ENCODE data around the gene ITCH.

Gene ITCH

DNA sequence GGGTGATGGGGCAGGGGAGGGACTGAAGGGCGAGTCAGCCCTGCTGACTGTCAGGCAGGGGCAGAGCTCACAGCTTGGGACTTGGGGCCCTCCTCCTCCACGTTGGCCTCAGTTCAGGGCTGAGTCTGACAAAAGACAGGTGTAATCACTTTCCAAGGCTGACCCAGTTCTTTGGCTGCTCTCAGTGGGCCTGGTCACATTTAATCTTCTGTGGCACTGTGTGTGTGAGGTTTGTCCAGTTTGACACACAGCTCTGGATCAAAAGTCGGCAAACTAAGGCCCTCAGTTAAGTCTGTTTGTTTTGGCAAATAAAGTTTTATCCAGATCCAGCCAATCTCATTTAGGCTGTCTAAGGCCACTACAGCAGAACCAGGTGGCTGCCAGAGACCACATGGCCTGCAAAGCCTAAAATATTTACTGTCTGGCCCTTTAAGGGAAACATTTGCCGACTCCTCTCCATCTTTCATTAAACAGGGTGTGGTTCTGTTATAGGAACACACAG, 190.3 kb downstream of the ITCH start:
- H2AFZ ChIP-seq (ENCODE audit: low read length, unreplicated experiment), result no peak overlapping the region
- H3K27ac ChIP-seq (ENCODE audit: low read depth, low read length), result no peak overlapping the region
- H3K36me3 ChIP-seq (ENCODE audit: insufficient read depth, low read length), result no peaks in the 10 kb centered on the region

DNA sequence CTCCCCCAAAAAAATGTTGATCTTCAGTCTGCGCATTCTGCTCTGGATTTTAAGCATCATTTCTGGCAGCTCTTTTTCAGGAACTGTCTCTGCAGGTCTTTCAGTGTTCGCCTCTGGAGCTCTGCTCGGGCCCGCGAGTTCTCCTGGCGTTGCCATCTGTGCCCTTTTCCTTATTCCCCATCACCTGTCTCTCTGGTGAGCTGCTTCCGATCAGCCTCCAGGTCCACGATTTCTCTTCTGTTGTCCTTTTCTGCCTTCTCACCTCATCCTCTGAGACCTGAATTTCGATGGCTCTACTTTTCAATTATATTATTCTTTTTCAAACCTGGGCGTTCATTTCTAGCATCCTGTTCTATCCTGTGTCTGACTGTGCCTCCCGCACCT, 194.9 kb downstream of the ITCH start:
- peak overlapping the region; percentile 66 for H2AFZ ChIP-seq (ENCODE audit: low read length, unreplicated experiment)
- H3K79me2 ChIP-seq (ENCODE audit: control insufficient read depth, insufficient read depth, low read length, unreplicated experiment), result no peaks in the 10 kb centered on the region
- H3K4me3 ChIP-seq (ENCODE audit: low read depth, low read length), result peak overlapping the region; percentile 77
- H3K4me1 ChIP-seq (ENCODE audit: control insufficient read depth, insufficient read depth, low read length, unreplicated experiment), result peaks cover 9% of the 10 kb centered on the region
- H3K36me3 ChIP-seq (ENCODE audit: insufficient read depth, low read length), result no peaks in the 10 kb centered on the region
- peak overlapping the region; percentile 18; the same call in 1 of the 2 replicates for H3K27ac ChIP-seq (ENCODE audit: low read depth, low read length)
- H3K27me3 ChIP-seq (ENCODE audit: insufficient read depth, low read length), result no peaks in the 10 kb centered on the region

More for the DNA sequence above, 190.3 kb downstream of the ITCH start:
- H3K79me2 ChIP-seq (ENCODE audit: control insufficient read depth, insufficient read depth, low read length, unreplicated experiment), result no peaks in the 10 kb centered on the region
- peaks cover 9% of the 10 kb centered on the region for H3K4me1 ChIP-seq (ENCODE audit: control insufficient read depth, insufficient read depth, low read length, unreplicated experiment)
- no peaks in the 10 kb centered on the region for H3K27me3 ChIP-seq (ENCODE audit: insufficient read depth, low read length)
- H3K4me3 ChIP-seq (ENCODE audit: low read depth, low read length), result no peak overlapping the region

DNA sequence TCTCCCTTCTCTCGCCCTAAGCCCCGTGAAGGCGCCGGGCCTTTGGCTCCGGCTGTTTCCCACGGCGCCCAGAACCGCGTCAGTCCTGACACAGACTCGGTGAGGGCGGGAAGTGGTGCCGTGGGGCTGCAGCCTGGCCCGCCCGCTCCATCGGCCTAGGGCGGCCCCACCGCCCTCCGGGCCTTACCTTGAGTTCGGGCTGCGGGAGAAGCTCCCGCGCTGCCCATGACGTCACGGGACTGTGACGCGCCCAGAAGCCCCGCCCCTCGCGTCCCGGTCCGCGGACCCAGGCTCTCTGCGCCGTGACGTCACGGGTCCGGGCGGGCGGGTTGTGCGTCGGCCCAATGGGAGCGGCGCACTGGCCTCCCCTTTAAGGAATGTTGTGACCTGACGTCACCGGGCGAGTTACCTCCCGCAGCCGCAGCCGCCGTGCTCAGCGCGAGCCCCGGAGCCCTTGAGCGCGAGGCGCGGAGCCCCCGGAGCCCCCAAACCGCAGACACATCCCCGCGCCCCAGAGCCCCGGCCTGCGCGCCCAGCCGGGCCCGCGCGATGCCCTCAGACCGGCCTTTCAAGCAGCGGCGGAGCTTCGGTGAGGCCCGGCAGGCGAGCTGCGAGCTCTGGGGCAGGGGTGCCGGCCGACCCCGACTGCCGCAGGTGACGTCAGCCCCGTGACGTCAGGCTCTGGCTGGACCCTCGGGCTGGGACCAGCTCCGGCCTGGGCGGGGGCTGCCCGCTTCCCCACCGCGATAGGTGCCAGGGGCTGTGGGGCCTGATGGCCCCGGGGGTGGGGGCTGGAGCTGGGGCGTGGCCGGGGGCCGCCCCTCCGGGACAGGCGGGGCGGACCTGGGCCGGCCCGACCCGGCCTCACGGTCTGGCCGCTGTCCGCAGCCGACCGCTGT, 195.5 kb downstream of the ITCH start, which contains the start of gene MAP1LC3A:
Gene MAP1LC3A (plus strand): TSS at position 399 of the 899 bp plus-strand sequence. CDS start 151 bp downstream, at position 550.
- Histone ChIP-seq H3K4me3 (ENCODE audit: low read depth, low read length) (peak within 1 kb of the TSS; percentile 77), H3K36me3 (ENCODE audit: insufficient read depth, low read length) (no peaks in the 10 kb centered on the region), H3K79me2 (ENCODE audit: control insufficient read depth, insufficient read depth, low read length, unreplicated experiment) (no peaks in the 10 kb centered on the region), H2AFZ (ENCODE audit: low read length, unreplicated experiment) (peak within 1 kb of the TSS; percentile 66), H3K27me3 (ENCODE audit: insufficient read depth, low read length) (no peaks in the 10 kb centered on the region), H3K27ac (ENCODE audit: low read depth, low read length) (peak within 1 kb of the TSS; percentile 33; the same call in 1 of the 2 replicates), H3K4me1 (ENCODE audit: control insufficient read depth, insufficient read depth, low read length, unreplicated experiment) (peaks cover 5% of the 10 kb centered on the region)

DNA sequence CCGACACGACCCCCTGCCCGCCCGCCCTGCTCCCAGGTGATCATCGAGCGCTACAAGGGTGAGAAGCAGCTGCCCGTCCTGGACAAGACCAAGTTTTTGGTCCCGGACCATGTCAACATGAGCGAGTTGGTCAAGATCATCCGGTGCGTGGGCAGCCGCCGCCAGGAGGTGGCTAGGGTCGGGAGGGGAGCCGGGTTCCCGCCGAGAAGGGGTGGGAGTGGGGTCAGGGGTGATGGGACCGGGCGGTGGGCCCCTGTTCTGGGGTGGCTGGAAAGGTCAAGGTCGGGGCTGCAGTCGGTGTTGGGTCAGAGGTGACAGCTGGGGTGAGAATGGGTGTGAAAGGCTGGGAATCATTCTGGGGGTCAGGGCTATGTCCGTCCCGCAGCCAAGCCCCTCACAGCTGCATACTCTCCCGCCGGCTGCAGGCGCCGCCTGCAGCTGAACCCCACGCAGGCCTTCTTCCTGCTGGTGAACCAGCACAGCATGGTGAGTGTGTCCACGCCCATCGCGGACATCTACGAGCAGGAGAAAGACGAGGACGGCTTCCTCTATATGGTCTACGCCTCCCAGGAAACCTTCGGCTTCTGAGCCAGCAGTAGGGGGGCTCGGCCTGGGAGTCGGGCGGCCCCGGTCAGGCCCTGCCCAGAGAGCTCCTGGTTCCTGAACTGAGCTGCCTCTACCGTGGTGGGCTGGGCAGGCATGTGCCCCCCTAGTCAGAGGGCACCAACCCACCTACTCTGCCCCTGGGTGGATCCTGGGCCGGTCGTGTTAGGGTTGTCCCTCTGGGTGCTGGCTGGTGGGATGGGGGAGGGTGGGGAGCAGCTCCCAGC, 196.5 kb downstream of the ITCH start:
- Histone ChIP-seq H3K79me2 (ENCODE audit: control insufficient read depth, insufficient read depth, low read length, unreplicated experiment) (no peaks in the 10 kb centered on the region), H3K27ac (ENCODE audit: low read depth, low read length) (no peak overlapping the region), H3K4me3 (ENCODE audit: low read depth, low read length) (peak overlapping the region; percentile 77), H2AFZ (ENCODE audit: low read length, unreplicated experiment) (no peak overlapping the region), H3K4me1 (ENCODE audit: control insufficient read depth, insufficient read depth, low read length, unreplicated experiment) (no peaks in the 10 kb centered on the region), H3K36me3 (ENCODE audit: insufficient read depth, low read length) (no peaks in the 10 kb centered on the region), H3K27me3 (ENCODE audit: insufficient read depth, low read length) (no peaks in the 10 kb centered on the region)

DNA sequence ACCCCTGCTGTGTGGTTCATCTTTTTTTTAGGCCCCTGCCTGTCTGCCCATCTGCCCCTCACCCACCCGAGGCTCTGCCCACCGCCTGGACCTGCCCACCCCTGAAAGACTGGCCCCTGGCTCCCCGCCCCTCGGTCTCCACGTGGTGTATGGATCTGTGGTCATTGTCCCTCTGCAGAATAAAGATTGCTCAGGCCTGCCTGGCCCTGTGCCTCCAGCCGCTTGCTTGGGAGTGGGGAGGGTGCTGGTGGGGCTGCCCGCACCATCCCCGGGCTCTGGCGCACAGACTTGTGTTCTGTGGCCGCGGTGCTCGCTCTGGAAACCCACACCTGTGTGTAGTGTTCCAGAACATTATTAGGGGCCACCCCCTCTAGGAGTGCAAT, 197.1 kb downstream of the ITCH start:
- Histone ChIP-seq H3K4me3 (ENCODE audit: low read depth, low read length) (no peak overlapping the region), H2AFZ (ENCODE audit: low read length, unreplicated experiment) (no peak overlapping the region), H3K27me3 (ENCODE audit: insufficient read depth, low read length) (no peaks in the 10 kb centered on the region), H3K4me1 (ENCODE audit: control insufficient read depth, insufficient read depth, low read length, unreplicated experiment) (no peaks in the 10 kb centered on the region), H3K36me3 (ENCODE audit: insufficient read depth, low read length) (no peaks in the 10 kb centered on the region), H3K27ac (ENCODE audit: low read depth, low read length) (no peak overlapping the region), H3K79me2 (ENCODE audit: control insufficient read depth, insufficient read depth, low read length, unreplicated experiment) (no peaks in the 10 kb centered on the region)

DNA sequence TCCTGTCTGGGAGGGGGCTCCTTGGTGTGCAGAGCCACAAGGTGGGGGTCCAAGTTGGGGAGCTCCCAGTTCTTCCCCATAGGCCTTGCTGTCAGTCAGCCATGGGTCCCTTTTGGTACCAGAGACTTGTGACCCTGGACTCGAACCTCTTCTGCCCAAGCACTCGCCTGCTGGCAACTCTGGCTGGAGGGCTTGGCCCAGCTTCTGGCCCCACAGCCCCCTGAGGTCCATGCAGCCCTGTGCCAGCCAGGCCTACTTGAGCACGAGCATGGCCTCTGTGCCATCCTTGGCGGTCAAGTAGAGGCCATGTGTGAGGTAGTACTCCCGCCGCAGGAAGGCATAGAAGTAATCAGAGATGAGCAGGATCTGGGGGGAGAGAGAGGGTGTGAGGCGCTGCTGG, 197.5 kb downstream of the ITCH start:
- Histone ChIP-seq H3K27me3 (ENCODE audit: insufficient read depth, low read length) (no peaks in the 10 kb centered on the region), H3K27ac (ENCODE audit: low read depth, low read length) (no peak overlapping the region)

More for the DNA sequence above, 197.5 kb downstream of the ITCH start:
- Histone ChIP-seq H3K79me2 (ENCODE audit: control insufficient read depth, insufficient read depth, low read length, unreplicated experiment) (no peaks in the 10 kb centered on the region), H2AFZ (ENCODE audit: low read length, unreplicated experiment) (no peak overlapping the region), H3K4me3 (ENCODE audit: low read depth, low read length) (no peak overlapping the region), H3K36me3 (ENCODE audit: insufficient read depth, low read length) (no peaks in the 10 kb centered on the region), H3K4me1 (ENCODE audit: control insufficient read depth, insufficient read depth, low read length, unreplicated experiment) (no peaks in the 10 kb centered on the region)
